Osteocyte (in vitro differentiated cells): ENCODE data around the gene MYLK2. TPM values are rescaled to one million over a fixed set of nuclear protein-coding genes. Genes with fewer than 3 reads are reported as not detected.

Experiments
- DNase-seq: peaks from one replicate; pipeline ENCODE4 v3.0.0; 2021; ENCODE audit warnings: mixed read lengths; ENCODE audit not compliant: unreplicated experiment; ENCODE audit errors: extremely low spot score
- H3K27ac Mint-ChIP-seq: one replicate; pipeline ENCODE4 v1.8.0; 2021; ENCODE audit warnings: mild to moderate bottlenecking, mixed read lengths; ENCODE audit not compliant: unreplicated experiment
- H3K27me3 Mint-ChIP-seq: one replicate; pipeline ENCODE4 v1.8.0; 2021; ENCODE audit warnings: mixed read lengths; ENCODE audit not compliant: unreplicated experiment
- H3K36me3 Mint-ChIP-seq: one replicate; pipeline ENCODE4 v1.8.0; 2021; ENCODE audit warnings: mixed read lengths; ENCODE audit not compliant: unreplicated experiment
- H3K4me1 Mint-ChIP-seq: one replicate; pipeline ENCODE4 v1.8.0; 2021; ENCODE audit warnings: mixed read lengths; ENCODE audit not compliant: unreplicated experiment
- H3K4me3 Mint-ChIP-seq: one replicate; pipeline ENCODE4 v1.8.0; 2021; ENCODE audit warnings: mild to moderate bottlenecking, moderate library complexity, mixed read lengths; ENCODE audit not compliant: unreplicated experiment
- H3K9me3 Mint-ChIP-seq: one replicate; pipeline ENCODE4 v1.8.0; 2021; ENCODE audit warnings: mixed read lengths; ENCODE audit not compliant: unreplicated experiment
- CTCF ChIP-seq: fragments of 200-600 bp; sonication (generic); IDR thresholded peaks from 2 replicates; pipeline ENCODE4 v1.5.0; 2021; ENCODE audit warnings: antibody characterized with exemption, mild to moderate bottlenecking, moderate library complexity
- total RNA-seq: library from RNA; stranded (reverse); gene quantifications from 2 replicates; pipeline ENCODE4 v1.2.1, GENCODE V29; 2021

MYLK2 gene
- total RNA-seq, 1 donor from 2014 or later, result 0.27 TPM

GRCh38 chr20:31842471-31843157, 23.5 kb downstream of the MYLK2 start:
- TF ChIP-seq CTCF, result no peak
- Mint-ChIP-seq H3K36me3 (no peaks in the 10 kb centered on the region), H3K27me3 (no peaks in the 10 kb centered on the region), H3K9me3 (no peaks in the 10 kb centered on the region), H3K4me1 (peaks cover 46% of the 10 kb centered on the region), H3K27ac (peak overlapping the region; percentile 94), H3K4me3 (peak overlapping the region; percentile 67)
- DNase-seq, result no peak

GRCh38 chr20:31843288-31843687, 24.1 kb downstream of the MYLK2 start:
- H3K27ac Mint-ChIP-seq, result peak overlapping the region; percentile 94
- H3K9me3 Mint-ChIP-seq, result no peaks in the 10 kb centered on the region
- no peaks in the 10 kb centered on the region for H3K36me3 Mint-ChIP-seq
- H3K4me3 Mint-ChIP-seq, result peak overlapping the region; percentile 67
- no peaks in the 10 kb centered on the region for H3K27me3 Mint-ChIP-seq
- DNase-seq, result no peak
- TF ChIP-seq CTCF, result no peak
- peaks cover 46% of the 10 kb centered on the region for H3K4me1 Mint-ChIP-seq

- TF ChIP-seq CTCF, result no peak
- H3K9me3 Mint-ChIP-seq, result no peaks in the 10 kb centered on the region
- peaks cover 46% of the 10 kb centered on the region for H3K4me1 Mint-ChIP-seq
- peak overlapping the region; percentile 67 for H3K4me3 Mint-ChIP-seq
- no peaks in the 10 kb centered on the region for H3K27me3 Mint-ChIP-seq
- H3K27ac Mint-ChIP-seq, result peak overlapping the region; percentile 94
- no peaks in the 10 kb centered on the region for H3K36me3 Mint-ChIP-seq
- DNase-seq, result no peak
These were observed 24.7 kb downstream of the MYLK2 start for GRCh38 chr20:31843881-31844280.

GRCh38 chr20:31844737-31845299, 25.7 kb downstream of the MYLK2 start:
- no peaks in the 10 kb centered on the region for H3K36me3 Mint-ChIP-seq
- peaks cover 46% of the 10 kb centered on the region for H3K4me1 Mint-ChIP-seq
- DNase-seq, result no peak
- H3K9me3 Mint-ChIP-seq, result no peaks in the 10 kb centered on the region
- H3K27me3 Mint-ChIP-seq, result no peaks in the 10 kb centered on the region
- H3K27ac Mint-ChIP-seq, result peak overlapping the region; percentile 94
- peak overlapping the region; percentile 67 for H3K4me3 Mint-ChIP-seq
- TF ChIP-seq CTCF, result no peak

GRCh38 chr20:31845300-31845863, 26.2 kb downstream of the MYLK2 start, which contains the start of gene FOXS1:
FOXS1 (minus strand) TSS chr20:31845604; CDS start chr20:31845542, 62 bp downstream.
- Mint-ChIP-seq H3K27ac (peak within 1 kb of the TSS; percentile 94), H3K9me3 (no peaks in the 10 kb centered on the region), H3K4me1 (peaks cover 46% of the 10 kb centered on the region), H3K36me3 (no peaks in the 10 kb centered on the region), H3K4me3 (peak within 1 kb of the TSS; percentile 67), H3K27me3 (no peaks in the 10 kb centered on the region)
- DNase-seq, result no peak
- TF ChIP-seq CTCF, result no peak
